HG02763 (cell line): ENCODE measurements around the gene CHRNA4.

Experiments used
- ATAC-seq: cut with Tn5 transposase; IDR thresholded peaks from one replicate; pipeline ENCODE4 v1.9.1; 2021; ENCODE audit warnings: mild to moderate bottlenecking, moderate library complexity; ENCODE audit not compliant: unreplicated experiment

Gene CHRNA4

GRCh38 chr20:63360850-63361518, at the start of gene CHRNA4:
TSS of gene CHRNA4 (minus strand) at chr20:63361349. CDS start at chr20:63361165, 184 bp downstream.
- no peak for ATAC-seq

GRCh38 chr20:63409834-63410435, 48.8 kb upstream of the CHRNA4 start:
- ATAC-seq = no peak

DNA sequence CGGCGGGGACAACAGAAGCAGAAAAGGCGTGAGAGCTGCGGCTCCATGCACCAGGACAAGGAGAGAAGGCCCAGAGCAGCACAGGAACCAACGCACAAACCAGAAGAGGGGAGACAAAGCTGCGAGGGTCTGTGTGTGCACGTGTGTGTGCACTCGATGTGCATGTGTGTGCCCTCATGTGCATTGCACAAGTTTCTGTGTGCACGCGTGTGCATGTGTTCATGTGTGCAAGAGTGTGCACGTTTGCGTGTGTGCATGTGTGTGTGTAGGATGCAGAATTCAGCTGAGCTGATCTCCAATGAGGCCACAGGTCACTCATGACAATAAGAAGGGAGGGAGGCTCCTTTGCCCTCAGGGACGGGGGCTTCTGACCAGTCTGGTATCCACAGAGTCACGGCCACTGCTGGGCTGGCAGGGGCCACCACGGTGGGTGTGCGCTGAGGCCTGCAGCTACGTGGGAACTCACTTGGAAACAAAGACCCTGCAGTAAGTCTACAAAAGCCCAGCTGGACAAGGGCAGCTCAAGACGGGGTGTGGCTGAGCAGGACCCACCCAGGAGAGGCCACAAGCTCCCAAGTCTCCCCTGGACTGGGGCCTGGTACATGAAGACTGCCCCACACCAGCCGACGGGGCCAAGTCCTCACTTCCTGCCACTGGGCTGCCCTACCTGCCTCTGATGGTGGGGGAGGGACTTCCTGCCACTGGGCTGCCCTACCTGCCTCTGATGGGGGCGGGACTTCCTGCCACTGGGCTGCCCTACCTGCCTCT, 48.1 kb upstream of the CHRNA4 start:
- no peak for ATAC-seq

DNA sequence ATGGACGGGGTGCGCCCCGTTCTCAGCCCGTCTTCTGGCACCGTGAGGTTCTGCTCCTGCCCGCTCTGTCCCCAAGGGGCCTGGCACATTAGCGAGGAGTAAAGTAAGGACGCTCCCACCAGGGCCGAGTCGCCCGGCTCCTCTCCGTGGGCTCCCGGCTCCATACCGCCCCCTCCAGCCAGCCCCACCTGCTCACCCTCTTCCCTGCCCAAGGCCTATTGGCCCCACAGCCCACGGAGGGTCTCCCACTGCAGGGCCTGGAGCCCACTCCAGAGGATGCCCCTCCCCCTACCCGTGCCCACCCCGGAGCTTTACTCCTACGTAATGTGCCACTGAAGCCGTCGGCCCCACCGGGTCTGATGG, 47.5 kb upstream of the CHRNA4 start:
- ATAC-seq = no peak

DNA sequence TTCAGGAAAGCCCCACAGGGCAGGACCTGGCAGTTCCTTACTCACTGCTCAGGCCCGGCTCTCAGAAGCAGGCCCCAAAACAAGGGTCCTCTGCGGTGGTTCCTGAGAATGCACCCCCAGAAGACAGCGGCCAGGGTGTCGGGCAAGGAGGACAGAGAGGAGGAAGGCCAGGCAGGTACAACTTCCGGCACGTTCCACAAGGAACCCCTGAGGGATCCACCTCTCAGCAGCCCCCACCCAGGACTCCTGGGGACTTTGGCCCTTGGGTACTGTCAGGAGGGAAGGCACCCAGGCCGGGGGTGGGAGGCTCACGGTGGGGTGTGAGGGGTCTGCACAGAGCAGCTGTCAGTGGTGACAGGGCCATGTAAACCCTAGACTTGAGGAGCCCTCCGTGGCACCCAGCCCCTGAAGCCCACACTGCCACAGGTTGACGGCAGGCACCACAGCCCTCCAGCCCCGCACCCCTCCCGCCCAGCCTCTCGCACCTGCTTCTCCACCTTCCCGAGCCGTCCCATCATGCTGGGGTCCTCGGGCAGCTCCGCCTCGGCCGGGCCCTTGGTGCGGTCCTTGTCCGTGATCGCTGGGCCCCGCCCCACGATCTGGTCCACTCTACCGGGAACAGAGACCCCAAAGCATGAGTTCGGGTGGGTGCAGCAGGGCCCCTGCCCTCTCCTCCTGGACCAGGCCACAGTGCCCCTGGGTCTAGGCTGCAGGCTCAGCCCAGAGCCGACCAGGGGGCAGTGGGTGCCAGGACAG, 47.0 kb upstream of the CHRNA4 start:
- no peak for ATAC-seq

GRCh38 chr20:63406617-63407245, 45.6 kb upstream of the CHRNA4 start:
- no peak for ATAC-seq

DNA sequence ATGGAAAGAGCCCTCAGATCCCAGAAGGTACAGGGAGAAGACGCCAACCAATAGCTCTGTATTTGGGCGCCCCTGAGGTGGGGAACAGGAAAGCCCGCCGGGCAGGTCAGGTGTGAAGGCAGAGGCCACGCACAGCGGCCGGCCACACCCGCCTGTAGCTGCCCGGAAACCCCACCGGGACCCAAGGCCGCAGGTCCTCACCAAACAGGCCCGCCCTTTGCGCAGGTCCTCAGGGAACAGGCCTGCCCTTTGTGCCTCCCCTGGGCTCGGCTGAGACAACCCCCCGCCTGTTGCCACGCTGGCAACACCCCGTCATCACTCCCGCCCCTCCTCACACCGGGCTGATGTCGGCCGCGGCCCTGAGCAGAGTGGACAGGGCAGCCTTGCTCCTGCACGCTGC, 44.9 kb upstream of the CHRNA4 start:
- no peak for ATAC-seq

DNA sequence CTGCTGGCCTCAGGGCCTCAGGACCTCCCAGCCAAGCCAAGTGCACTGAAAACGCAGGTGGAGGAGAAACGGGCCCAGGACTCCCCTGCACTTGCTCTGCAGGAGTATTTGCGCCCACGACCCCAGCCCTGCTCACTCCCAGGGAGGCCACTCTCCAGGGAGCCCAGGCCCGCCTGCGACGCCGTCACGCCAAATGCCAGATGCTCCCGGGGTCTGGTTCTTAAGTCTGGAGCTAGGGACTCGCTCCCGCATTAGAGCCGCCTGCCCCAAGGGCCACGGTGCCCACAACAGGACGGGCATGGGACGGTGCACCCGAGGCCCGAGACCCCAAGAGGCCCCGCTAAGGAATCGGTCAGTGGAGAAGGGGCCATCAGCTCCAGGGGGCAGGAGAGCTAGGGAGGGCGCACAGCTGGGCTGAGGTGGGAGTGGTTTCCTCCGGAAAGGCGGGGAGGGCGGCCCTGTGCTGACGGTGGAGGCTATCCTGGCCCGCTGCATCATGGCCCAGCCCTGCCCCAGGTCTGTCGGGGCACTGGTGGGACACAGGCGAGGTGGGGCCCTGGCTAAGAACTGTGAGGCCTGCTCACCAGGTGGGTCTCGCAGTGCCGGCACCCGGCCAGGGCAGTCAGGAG, 44.1 kb upstream of the CHRNA4 start:
- no peak for ATAC-seq

DNA sequence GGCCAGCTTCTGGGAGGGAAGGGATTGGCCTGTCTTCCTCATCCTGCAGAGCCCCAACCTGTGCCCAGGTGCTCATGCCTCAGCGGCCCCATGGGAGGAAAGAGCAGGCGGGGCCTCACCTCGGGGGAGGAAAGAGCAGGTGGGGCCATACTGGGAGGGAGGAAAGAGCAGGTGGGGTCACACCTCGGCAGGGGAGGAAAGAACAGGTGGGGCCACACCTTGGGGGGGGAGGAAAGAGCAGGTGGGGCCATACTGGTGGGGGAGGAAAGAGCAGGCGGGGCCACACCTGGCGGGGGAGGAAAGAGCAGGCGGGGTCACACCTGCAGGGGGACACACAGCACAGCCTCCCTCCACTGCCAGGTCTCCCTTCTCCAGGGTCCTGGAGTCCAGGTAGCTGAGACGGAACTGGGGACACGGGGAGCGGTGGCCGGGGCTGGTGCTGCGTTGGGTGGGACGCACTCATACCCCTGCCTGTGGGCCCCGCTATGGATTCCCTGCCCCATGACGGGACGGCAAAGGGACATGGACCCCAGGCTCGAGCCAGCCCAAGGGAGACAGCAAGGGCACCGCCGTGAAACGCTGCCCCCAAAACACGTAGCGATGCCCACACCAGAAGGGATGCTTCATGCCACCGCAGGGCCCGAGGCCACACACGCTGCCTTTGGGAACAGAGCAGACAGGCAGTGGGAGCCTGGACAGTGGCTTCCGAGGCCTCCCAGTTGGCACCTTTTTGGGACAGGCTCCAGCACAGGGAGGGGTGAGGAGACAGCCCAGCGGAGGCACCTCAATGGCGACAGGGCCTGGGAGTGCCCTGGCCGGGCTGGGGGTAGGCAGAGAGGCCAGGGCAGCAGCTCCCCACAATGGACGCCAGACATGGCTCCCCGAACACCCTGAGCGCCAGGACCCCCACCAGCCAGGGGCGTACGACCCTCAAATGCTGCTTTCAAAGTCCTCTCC, 43.3 kb upstream of the CHRNA4 start:
- ATAC-seq = no peak

- ATAC-seq = no peak
Measured at GRCh38 chr20:63403403-63404105, 42.4 kb upstream of the CHRNA4 start.

DNA sequence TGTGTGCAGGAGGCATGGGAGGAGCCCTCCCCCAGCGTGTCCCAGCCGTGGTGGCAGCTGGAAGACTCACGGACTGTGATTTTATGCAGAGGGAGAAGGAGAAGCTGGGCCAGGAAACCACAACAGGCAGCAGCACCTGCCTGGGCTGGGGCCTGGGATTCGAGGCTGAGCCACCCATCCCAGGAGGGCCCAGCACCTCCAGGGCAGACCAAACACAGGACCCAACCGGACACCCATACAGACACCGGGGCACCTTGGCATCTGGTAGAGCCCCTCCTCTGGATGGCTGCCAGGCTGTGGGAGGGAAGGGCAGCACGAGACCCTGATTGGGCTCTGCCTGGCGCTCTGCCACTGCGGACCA, 41.7 kb upstream of the CHRNA4 start:
- ATAC-seq = no peak

- ATAC-seq = no peak
Measured at GRCh38 chr20:63402181-63402859, 41.2 kb upstream of the CHRNA4 start.

- no peak for ATAC-seq
Measured at GRCh38 chr20:63401384-63402110, 40.4 kb upstream of the CHRNA4 start.

- ATAC-seq = no peak
Measured at GRCh38 chr20:63400486-63401210, 39.5 kb upstream of the CHRNA4 start.

DNA sequence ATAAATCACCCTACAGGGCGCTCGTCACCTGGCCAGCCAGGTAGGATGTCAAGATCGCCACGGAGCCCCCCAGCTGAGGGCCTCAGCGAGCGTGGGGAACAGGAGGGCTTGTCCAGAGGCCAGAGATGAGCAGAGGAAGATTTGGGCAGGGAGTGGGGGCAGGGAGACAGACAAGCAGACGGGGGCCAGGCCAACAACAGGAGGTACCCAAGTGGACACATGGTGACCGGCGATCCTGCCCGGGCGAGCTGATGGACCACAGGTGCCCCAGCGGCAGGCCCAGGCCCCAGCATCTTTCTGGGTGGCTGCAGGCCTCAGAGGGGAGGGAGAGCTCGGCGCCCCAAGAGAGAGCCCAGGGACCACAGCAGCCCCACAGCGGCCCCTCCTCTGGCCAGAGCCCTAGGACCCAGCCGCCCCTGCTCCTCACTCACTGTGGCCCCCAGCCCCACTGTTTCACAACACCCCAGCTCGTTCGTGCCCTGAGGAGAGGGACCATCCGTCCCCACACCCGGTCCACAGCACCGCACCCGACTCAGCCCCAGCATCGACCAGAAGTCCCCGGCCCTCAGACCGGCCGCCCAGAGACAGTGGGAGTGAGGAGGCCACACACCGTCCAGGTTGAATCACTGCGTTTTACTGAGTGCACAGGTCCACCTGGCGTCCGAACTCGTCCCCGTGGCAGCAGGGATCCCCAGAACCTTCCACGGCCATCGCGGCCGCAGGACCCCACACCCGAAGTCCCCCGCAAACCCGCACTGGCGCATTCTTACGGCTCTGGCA, 38.6 kb upstream of the CHRNA4 start:
- no peak for ATAC-seq
